NB4 (cell line): ENCODE data around the gene PLTP.

Source experiments
- MYC ChIP-seq: IDR thresholded peaks from 2 replicates; pipeline ENCODE4 v1.6.1; 2011; ENCODE audit warnings: low read depth, low read length
- POLR2A ChIP-seq: IDR thresholded peaks from 2 replicates; pipeline ENCODE4 v1.6.1; 2011; ENCODE audit warnings: mild to moderate bottlenecking; ENCODE audit not compliant: insufficient read length; ENCODE audit errors: extremely low read depth
- TF ChIP-seq, protein P1 (sequence below): IDR thresholded peaks from one replicate; pipeline ENCODE4 v1.5.1; 2012; ENCODE audit warnings: low read depth, low read length
- TF ChIP-seq, protein P2 (sequence below): IDR thresholded peaks from 2 replicates; pipeline ENCODE4 v1.6.1; 2011; ENCODE audit warnings: low read depth, low read length

DNA sequence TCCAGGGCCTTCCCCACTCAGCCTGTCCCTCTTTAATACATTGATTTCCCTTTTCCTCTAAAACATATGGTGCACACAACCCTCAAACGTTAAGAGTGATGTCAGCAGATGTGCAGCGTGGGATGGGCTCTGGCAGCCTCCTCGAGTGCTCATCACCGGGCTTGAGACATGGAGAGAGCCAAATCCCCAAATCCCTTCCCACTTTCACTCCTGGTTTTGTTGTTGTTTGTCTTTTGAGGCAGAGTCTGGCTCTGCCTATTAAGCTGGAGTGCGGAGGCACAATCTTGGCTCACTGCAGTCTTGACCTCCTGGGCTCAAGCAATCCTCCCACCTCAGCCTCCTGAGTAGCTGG is 5.8 kb upstream of the PLTP start:
- TF ChIP-seq, protein P1, sequence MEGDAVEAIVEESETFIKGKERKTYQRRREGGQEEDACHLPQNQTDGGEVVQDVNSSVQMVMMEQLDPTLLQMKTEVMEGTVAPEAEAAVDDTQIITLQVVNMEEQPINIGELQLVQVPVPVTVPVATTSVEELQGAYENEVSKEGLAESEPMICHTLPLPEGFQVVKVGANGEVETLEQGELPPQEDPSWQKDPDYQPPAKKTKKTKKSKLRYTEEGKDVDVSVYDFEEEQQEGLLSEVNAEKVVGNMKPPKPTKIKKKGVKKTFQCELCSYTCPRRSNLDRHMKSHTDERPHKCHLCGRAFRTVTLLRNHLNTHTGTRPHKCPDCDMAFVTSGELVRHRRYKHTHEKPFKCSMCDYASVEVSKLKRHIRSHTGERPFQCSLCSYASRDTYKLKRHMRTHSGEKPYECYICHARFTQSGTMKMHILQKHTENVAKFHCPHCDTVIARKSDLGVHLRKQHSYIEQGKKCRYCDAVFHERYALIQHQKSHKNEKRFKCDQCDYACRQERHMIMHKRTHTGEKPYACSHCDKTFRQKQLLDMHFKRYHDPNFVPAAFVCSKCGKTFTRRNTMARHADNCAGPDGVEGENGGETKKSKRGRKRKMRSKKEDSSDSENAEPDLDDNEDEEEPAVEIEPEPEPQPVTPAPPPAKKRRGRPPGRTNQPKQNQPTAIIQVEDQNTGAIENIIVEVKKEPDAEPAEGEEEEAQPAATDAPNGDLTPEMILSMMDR = no peak
- TF ChIP-seq, protein P2, sequence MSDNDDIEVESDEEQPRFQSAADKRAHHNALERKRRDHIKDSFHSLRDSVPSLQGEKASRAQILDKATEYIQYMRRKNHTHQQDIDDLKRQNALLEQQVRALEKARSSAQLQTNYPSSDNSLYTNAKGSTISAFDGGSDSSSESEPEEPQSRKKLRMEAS = no peak
- TF ChIP-seq POLR2A (no peak), MYC (no peak)
